Tibial artery (tissue), 4 donors: ENCODE data around the gene ACTL8.
A peak's percentile ranks its signal among the peaks of the same experiment; 100 is the strongest.

ENCODE experiments used
- DNase-seq, 2 donors: peaks; one replicate each; pipeline ENCODE4 v3.0.0-alpha.2; 2019
- H3K27ac ChIP-seq, 2 donors: fragments of 200-600 bp; sonication (generic) in 1 of 2; 1 replicate in 1 of 2; 2 replicates in 1 of 2; pipeline ENCODE4 v1.5.1; 2018 to 2019; ENCODE audit warnings: mild to moderate bottlenecking in 1 of 2
- H3K27me3 ChIP-seq, 2 donors: fragments of 200-600 bp; sonication (generic) in 1 of 2; one replicate each; pipeline versions ENCODE4 v1.5.1 to v1.6.0; 2016 to 2019
- H3K36me3 ChIP-seq, 3 donors: fragments of 200-600 bp; sonication (generic) in 2 of 3; one replicate each; pipeline ENCODE4 v1.5.1; 2016 to 2019; ENCODE audit warnings: mild to moderate bottlenecking in 2 of 3
- H3K4me1 ChIP-seq, 4 donors: fragments of 200-600 bp; sonication (generic) in 2 of 4; 1 replicate in 3 of 4; 2 replicates in 1 of 4; pipeline ENCODE4 v1.5.1; 2016 to 2019
- H3K4me3 ChIP-seq, 2 donors: fragments of 200-600 bp; sonication (generic) in 1 of 2; 1 replicate in 1 of 2; 2 replicates in 1 of 2; pipeline ENCODE4 v1.5.1; 2018 to 2019; ENCODE audit warnings: mild to moderate bottlenecking in 2 of 2
- H3K9me3 ChIP-seq, 3 donors: fragments of 200-600 bp; sonication (generic) in 1 of 3; one replicate each; pipeline ENCODE4 v1.5.1; 2016 to 2019
- CTCF ChIP-seq, 2 experiments: fragments of 200-600 bp in 1 of 2; fragments of 450-650 bp in 1 of 2; IDR thresholded peaks; one replicate each; pipeline ENCODE4 v1.5.1; 2017 to 2019; ENCODE audit warnings: antibody characterized with exemption in 2 of 2, mild to moderate bottlenecking in 1 of 2, moderate library complexity in 1 of 2
- intact Hi-C: fragments of 100-400 bp; cut with DNase I; formaldehyde crosslinking; loops from one replicate; pipeline ENCODE4 v1.15.0; 2023; ENCODE audit warnings: low total_unique reads

Gene ACTL8

DNA sequence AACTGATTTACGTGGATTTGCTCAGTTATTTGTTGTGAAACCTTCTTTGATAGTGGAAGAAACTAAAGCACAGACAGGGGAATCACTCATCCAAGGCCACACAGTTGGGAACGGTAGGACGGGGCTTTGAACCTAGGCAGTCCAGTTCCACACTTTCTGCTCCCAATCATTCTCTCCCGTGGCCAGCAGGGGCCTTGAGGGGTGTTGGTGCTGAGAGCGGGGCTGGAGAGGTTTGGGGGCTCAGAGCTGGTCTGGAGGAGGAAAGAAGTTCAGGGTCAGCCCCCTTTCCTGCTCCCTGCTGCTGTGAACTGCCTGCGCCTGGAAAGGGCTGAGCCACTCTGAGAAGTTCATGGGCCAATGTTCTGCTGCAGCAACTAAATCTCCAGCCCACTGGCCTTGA lies 31.4 kb upstream of the ACTL8 start:
- no peaks in the 10 kb centered on the region for H3K4me1 ChIP-seq
- no peak overlapping the region for H3K4me3 ChIP-seq
- peaks cover 0 to 34% of the 10 kb centered on the region in 2 donors for H3K27me3 ChIP-seq
- no peak for DNase-seq
- H3K9me3 ChIP-seq: no peaks in the 10 kb centered on the region
- intact Hi-C loops: no loop called here
- TF ChIP-seq CTCF (IDR thresholded peaks at IDR 0.05): no peak
- H3K36me3 ChIP-seq: no peaks in the 10 kb centered on the region
- no peak overlapping the region for H3K27ac ChIP-seq

GRCh38 chr1:17724150-17724549 lies 31.0 kb upstream of the ACTL8 start:
- Histone ChIP-seq H3K4me1 (no peaks in the 10 kb centered on the region), H3K9me3 (no peaks in the 10 kb centered on the region), H3K27ac (no peak overlapping the region), H3K27me3 (peaks cover 0 to 39% of the 10 kb centered on the region in 2 donors), H3K36me3 (no peaks in the 10 kb centered on the region), H3K4me3 (no peak overlapping the region)
- DNase-seq: no peak
- intact Hi-C loops: no loop called here
- TF ChIP-seq CTCF (IDR thresholded peaks at IDR 0.05): no peak

- Histone ChIP-seq H3K4me1 (no peaks in the 10 kb centered on the region), H3K27me3 (peaks cover 0 to 48% of the 10 kb centered on the region in 2 donors), H3K27ac (no peak overlapping the region), H3K9me3 (no peaks in the 10 kb centered on the region), H3K4me3 (no peak overlapping the region), H3K36me3 (no peaks in the 10 kb centered on the region)
- no peak for TF ChIP-seq CTCF (IDR thresholded peaks at IDR 0.05)
- DNase-seq: no peak
- intact Hi-C loops: no loop called here
Observed at GRCh38 chr1:17725084-17725719, 29.9 kb upstream of the ACTL8 start.

DNA sequence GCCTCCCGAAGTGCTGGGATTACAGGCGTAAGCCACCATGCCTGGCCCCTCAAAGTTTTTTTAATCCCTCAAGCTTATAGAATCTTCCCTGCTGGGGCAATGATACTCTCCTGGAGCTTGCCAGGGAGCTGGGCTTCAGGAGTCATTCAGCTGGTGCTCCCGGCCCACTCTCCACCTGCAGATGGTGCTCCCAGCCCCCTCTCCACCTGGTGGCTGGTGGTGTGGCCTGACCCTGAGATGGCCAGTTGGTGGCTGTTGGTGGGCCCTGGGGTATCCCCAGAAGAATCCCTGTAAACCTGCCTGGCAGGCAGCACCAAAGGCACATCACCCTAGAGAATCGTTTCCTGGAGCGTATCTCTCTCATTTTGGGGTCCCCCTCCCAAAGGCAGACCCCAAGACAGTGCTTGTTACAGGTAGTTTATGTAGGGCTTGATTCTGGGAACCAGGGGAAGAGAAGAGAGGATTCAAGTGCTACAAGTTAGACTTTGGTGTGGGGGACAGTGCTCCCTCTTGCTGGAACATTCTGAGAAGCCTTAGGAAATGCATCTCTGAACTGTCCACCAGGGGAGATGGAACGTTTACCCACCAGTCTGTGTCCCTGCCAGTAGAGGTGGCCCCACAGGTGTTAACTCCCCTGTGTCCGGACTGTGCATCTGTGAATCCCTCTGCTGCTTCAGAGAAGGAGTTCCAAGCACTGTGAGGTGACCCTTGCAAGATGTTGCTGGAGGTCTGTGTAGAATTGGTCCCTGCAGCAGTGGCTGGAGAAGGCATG lies 29.1 kb upstream of the ACTL8 start:
- no peaks in the 10 kb centered on the region for H3K9me3 ChIP-seq
- intact Hi-C loops: no loop called here
- no peak overlapping the region for H3K27ac ChIP-seq
- H3K27me3 ChIP-seq: peaks cover 0 to 52% of the 10 kb centered on the region in 2 donors
- H3K4me1 ChIP-seq: no peaks in the 10 kb centered on the region
- H3K4me3 ChIP-seq: no peak overlapping the region
- no peaks in the 10 kb centered on the region for H3K36me3 ChIP-seq
- TF ChIP-seq CTCF (IDR thresholded peaks at IDR 0.05): no peak
- DNase-seq: no peak

DNA sequence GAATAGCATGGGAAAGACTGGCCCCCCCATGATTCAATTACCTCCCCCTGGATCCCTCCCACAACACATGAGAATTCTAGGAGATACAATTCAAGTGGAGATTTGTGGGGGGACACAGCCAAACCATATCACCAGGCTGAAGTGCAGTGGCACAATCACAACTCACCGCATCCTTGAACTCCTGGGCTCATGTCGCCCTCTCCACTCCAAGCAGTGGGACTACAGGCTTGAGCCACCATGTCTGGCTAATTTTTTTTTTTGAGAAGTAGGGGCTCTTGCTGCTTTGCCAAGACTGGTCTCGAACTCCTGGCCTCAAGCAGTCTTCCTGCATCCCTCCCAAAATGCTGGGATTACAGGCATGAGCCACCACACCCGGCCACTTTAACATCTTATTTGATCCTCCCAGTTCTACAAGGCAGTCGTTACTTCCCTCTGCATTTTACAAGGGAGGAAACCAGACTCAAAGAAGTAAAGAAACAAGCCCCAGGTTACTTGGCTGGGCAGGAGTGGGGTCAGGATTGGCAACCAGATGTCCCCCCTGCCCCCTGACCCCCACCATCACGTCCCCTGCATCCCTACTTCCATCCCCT lies 26.9 kb upstream of the ACTL8 start:
- intact Hi-C loops: no loop called here
- H3K36me3 ChIP-seq: no peaks in the 10 kb centered on the region
- no peak overlapping the region for H3K4me3 ChIP-seq
- TF ChIP-seq CTCF (IDR thresholded peaks at IDR 0.05): peak in 1 of 2 experiments; percentile 5
- no peaks in the 10 kb centered on the region for H3K4me1 ChIP-seq
- no peaks in the 10 kb centered on the region for H3K9me3 ChIP-seq
- DNase-seq: no peak
- H3K27me3 ChIP-seq: peaks cover 0 to 51% of the 10 kb centered on the region in 2 donors
- H3K27ac ChIP-seq: no peak overlapping the region
